Ovary (tissue), 3 donors: ENCODE measurements around the gene NECTIN2.

Experiments
- CTCF ChIP-seq, 3 donors: fragments of 450-650 bp in 2 of 3; fragments of 200-600 bp in 1 of 3; IDR thresholded peaks; one replicate each; pipeline versions ENCODE4 v1.5.1 to v1.8.0; 2016 to 2022; ENCODE audit warnings: antibody characterized with exemption in 3 of 3, mild to moderate bottlenecking in 1 of 3
- POLR2A ChIP-seq: fragments of 450-650 bp; IDR thresholded peaks from one replicate; pipeline ENCODE4 v1.6.1; 2017; ENCODE audit warnings: antibody characterized with exemption, mild to moderate bottlenecking, moderate library complexity
- donor health status: DM: no; HTN: no; CAD: no.

DNA sequence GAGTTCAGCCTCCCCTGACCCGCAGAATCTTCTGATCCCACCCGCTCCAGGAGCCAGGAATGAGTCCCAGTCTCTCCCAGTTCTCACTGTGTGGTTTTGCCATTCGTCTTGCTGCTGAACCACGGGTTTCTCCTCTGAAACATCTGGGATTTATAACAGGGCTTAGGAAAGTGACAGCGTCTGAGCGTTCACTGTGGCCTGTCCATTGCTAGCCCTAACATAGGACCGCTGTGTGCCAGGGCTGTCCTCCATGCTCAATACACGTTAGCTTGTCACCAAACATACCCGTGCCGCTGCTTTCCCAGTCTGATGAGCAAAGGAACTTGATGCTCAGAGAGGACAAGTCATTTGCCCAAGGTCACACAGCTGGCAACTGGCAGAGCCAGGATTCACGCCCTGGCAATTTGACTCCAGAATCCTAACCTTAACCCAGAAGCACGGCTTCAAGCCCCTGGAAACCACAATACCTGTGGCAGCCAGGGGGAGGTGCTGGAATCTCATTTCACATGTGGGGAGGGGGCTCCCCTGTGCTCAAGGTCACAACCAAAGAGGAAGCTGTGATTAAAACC, 58.4 kb downstream of the NECTIN2 start:
- TF ChIP-seq CTCF (IDR thresholded peaks at IDR 0.05) (peak in 1 of 3 donors; percentile 9), POLR2A (no peak)
